ENCODE data around the gene VAMP8. TPM values are rescaled to one million over a fixed set of nuclear protein-coding genes. Genes with fewer than 3 reads are reported as not detected.
"Not testable (repeated sequence)": the region's sequence is repeated elsewhere in the genome, so short reads cannot be mapped to it uniquely, and the experiment has no call there.

Gene VAMP8
- total and polyA plus RNA-seq, 2 experiments from 2014 or later, result 1.2 to 1.7 TPM

DNA sequence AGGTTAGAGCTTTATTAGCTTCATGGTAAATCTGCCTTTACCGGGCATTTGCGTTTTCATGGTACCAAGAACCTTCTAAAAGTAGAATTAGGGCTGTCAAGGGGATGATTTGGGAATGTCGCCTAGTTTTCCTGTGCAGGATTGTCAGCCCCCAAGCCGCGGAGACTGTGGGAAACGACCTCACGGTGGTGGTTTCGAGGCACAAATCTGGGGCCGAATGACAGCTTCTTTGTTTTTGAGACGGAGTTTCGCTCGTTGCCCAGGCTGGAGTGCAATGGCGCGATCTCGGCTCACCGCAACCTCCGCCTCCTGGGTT is 38.0 kb downstream of the VAMP8 start:
- peak overlapping the region; percentile 80 for H3K4me3 ChIP-seq
- peaks cover 61% of the 10 kb centered on the region for H3K79me2 ChIP-seq (ENCODE audit: insufficient read depth)
- no peaks in the 10 kb centered on the region for H3K9me3 ChIP-seq (ENCODE audit: low read depth)
- peak overlapping the region; percentile 79 for H3K4me2 ChIP-seq (ENCODE audit: unreplicated experiment)
- H3K27ac ChIP-seq, result peak overlapping the region; percentile 85
- no peak for DNase-seq
- in situ Hi-C loops (cut with MboI), result no loop called here
- H2AFZ ChIP-seq, result peak overlapping the region; percentile 92
- H3F3A ChIP-seq (ENCODE audit: insufficient read depth), result 0 out of 2 replicates have a peak, but pooled peaks cover 13% of the 10 kb centered on the region
- WGBS, 2 experiments (ENCODE audit: low coverage in 1 of 2, low lambda C conversion rate in 2 of 2, missing lambda C conversion rate in 2 of 2), result 76 to 79% methylated on average over 17 of the region's 17 CpGs
- H3K36me3 ChIP-seq (ENCODE audit: low read depth), result peaks cover 10% of the 10 kb centered on the region; the same call in 1 of the 2 replicates
- no peaks in the 10 kb centered on the region for H3K27me3 ChIP-seq (replicated peaks; ENCODE audit: insufficient read depth)
- no peaks in the 10 kb centered on the region for H3K9me2 ChIP-seq (ENCODE audit: insufficient read depth)
- H4K20me1 ChIP-seq (ENCODE audit: insufficient read depth), result no peaks in the 10 kb centered on the region
- peaks cover 22% of the 10 kb centered on the region for H3K4me1 ChIP-seq (ENCODE audit: insufficient read depth)
- H3K9ac ChIP-seq, result peak overlapping the region; percentile 96
- TF ChIP-seq EZH2 (IDR thresholded peaks at IDR 0.05; ENCODE audit: insufficient read depth, poor library complexity, severe bottlenecking), result no peak
- TF ChIP-seq EZH2phosphoT487 (IDR thresholded peaks at IDR 0.05; ENCODE audit: insufficient read depth, low read depth), result no peak

DNA sequence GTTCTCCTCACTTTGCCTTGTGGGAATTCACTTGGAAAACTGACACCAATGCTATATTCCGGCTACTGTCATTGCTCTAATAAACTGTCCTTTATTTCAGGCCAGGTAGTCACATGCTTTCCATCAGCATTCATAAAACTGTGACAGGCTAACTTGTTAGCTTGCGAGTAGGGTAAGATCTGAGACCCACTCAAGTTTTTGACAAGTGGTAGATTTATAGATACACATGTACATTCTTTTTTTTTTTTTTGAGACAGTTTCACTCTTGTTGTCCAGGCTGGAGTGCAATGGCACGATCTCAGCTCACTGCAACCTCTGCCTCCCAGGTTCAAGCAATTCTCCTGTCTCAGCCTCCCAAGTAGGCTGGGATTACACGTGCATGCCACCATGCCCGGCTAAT is 40.3 kb downstream of the VAMP8 start:
- H3K9ac ChIP-seq, result peak overlapping the region; percentile 96

DNA sequence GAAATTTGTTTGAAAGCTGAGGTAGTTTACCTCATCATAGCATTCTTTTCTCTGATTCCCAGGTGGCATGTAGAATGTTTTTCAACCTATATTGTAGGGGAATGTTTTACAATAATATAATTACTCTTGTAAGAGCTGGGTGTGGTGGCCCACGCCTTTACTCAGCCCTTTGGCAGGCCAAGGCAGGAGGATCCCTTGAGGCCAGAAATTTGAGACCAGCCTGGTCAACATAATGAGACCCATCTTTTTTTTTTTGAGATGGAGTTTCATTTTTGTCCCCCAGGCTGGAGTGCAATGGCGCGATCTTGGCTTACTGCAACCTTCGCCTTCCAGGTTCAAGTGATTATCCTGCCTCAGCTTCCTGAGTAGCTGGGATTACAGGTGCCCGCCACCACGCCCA is 42.2 kb downstream of the VAMP8 start:
- in situ Hi-C loops (cut with MboI), result no loop called here
- Histone ChIP-seq H4K20me1 (ENCODE audit: insufficient read depth) (no peaks in the 10 kb centered on the region), H3F3A (ENCODE audit: insufficient read depth) (peaks cover 3% of the 10 kb centered on the region; the same call in 1 of the 2 replicates), H3K79me2 (ENCODE audit: insufficient read depth) (peaks cover 75% of the 10 kb centered on the region), H3K9me2 (ENCODE audit: insufficient read depth) (no peaks in the 10 kb centered on the region), H2AFZ (no peak overlapping the region), H3K27me3 (replicated peaks; ENCODE audit: insufficient read depth) (no peaks in the 10 kb centered on the region), H3K27ac (no peak overlapping the region), H3K4me3 (no peak overlapping the region), H3K36me3 (ENCODE audit: low read depth) (peaks cover 44% of the 10 kb centered on the region), H3K9ac (peak overlapping the region; percentile 15; the same call in 1 of the 2 replicates), H3K4me1 (ENCODE audit: insufficient read depth) (peaks cover 18% of the 10 kb centered on the region), H3K9me3 (ENCODE audit: low read depth) (no peaks in the 10 kb centered on the region), H3K4me2 (ENCODE audit: unreplicated experiment) (no peak overlapping the region)
- DNase-seq, result peak; percentile 33
- TF ChIP-seq EZH2phosphoT487 (IDR thresholded peaks at IDR 0.05; ENCODE audit: insufficient read depth, low read depth) (no peak), EZH2 (IDR thresholded peaks at IDR 0.05; ENCODE audit: insufficient read depth, poor library complexity, severe bottlenecking) (no peak)
- 85 to 90% methylated on average over 6 of the region's 6 CpGs for WGBS, 2 experiments (ENCODE audit: low coverage in 1 of 2, low lambda C conversion rate in 2 of 2, missing lambda C conversion rate in 2 of 2)

More for the DNA sequence above, 40.3 kb downstream of the VAMP8 start:
- Histone ChIP-seq H3K4me1 (ENCODE audit: insufficient read depth) (peaks cover 18% of the 10 kb centered on the region), H3F3A (ENCODE audit: insufficient read depth) (peaks cover 10% of the 10 kb centered on the region; the same call in 1 of the 2 replicates), H3K4me3 (peak overlapping the region; percentile 80), H3K79me2 (ENCODE audit: insufficient read depth) (peaks cover 72% of the 10 kb centered on the region), H3K36me3 (ENCODE audit: low read depth) (peaks cover 28% of the 10 kb centered on the region), H3K4me2 (ENCODE audit: unreplicated experiment) (peak overlapping the region; percentile 91)
- WGBS, 2 experiments (ENCODE audit: low coverage in 1 of 2, low lambda C conversion rate in 2 of 2, missing lambda C conversion rate in 2 of 2), result 86 to 89% methylated on average over 5 of the region's 5 CpGs
- H3K27ac ChIP-seq; H3K27me3 ChIP-seq (replicated peaks; ENCODE audit: insufficient read depth); H3K9me2 ChIP-seq (ENCODE audit: insufficient read depth); in situ Hi-C loops (cut with MboI); H3K9me3 ChIP-seq (ENCODE audit: low read depth); DNase-seq; H2AFZ ChIP-seq; H4K20me1 ChIP-seq (ENCODE audit: insufficient read depth): not testable (repeated sequence)

DNA sequence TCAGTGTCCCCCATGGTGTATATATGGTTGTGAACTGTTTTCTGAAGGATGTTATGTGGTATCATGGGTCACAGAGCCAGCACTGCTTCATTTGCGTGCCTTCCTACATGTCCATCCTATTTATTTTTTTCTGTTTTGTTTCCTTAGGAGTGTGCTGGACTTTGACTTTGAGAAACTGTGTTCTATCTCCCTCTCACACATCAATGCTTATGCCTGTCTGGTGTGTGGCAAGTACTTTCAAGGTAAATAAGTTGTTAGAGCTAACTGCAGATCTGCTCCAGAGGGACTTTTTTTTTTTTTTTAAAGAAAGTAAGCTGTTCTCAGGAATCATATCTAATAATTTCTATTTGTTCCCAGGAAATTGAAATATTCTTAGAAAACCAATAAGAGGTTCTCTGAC is 44.0 kb downstream of the VAMP8 start:
- no peaks in the 10 kb centered on the region for H4K20me1 ChIP-seq (ENCODE audit: insufficient read depth)
- in situ Hi-C loops (cut with MboI), result no loop called here

DNA sequence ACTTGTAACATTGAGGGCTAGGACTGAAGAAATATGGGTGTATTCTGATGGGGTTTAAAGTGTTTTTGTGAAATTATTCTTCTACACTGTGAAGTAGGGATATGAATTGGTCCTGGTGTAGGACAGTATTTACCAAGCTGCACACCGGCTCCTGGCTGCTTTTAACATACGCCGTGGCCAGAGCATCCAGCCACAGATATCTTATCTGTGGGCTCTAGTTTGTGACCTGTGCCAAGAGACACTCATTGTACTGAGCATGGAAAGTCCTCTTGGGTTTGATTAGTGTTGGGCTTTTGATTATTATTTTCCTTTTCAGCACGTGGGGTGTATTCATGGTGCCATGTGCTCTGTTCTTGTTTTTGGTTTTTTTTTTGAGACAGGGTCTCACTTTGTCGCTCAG is 46.6 kb downstream of the VAMP8 start:
- H3K9me3 ChIP-seq (ENCODE audit: low read depth), result no peaks in the 10 kb centered on the region
- H3K4me3 ChIP-seq, result no peak overlapping the region
- H3K9me2 ChIP-seq (ENCODE audit: insufficient read depth), result no peaks in the 10 kb centered on the region
- TF ChIP-seq EZH2phosphoT487 (IDR thresholded peaks at IDR 0.05; ENCODE audit: insufficient read depth, low read depth), result no peak
- no peak for TF ChIP-seq EZH2 (IDR thresholded peaks at IDR 0.05; ENCODE audit: insufficient read depth, poor library complexity, severe bottlenecking)
- peaks cover 85% of the 10 kb centered on the region for H3K36me3 ChIP-seq (ENCODE audit: low read depth)
- in situ Hi-C loops (cut with MboI), result no loop called here
- peaks cover 3% of the 10 kb centered on the region; the same call in 1 of the 2 replicates for H3F3A ChIP-seq (ENCODE audit: insufficient read depth)
- no peak overlapping the region for H3K27ac ChIP-seq
- no peak overlapping the region for H2AFZ ChIP-seq
- no peaks in the 10 kb centered on the region for H3K27me3 ChIP-seq (replicated peaks; ENCODE audit: insufficient read depth)
- no peak overlapping the region for H3K4me2 ChIP-seq (ENCODE audit: unreplicated experiment)
- WGBS, 2 experiments (ENCODE audit: low coverage in 1 of 2, low lambda C conversion rate in 2 of 2, missing lambda C conversion rate in 2 of 2), result 89 to 92% methylated on average over 5 of the region's 5 CpGs
- H3K9ac ChIP-seq, result no peak overlapping the region
- no peaks in the 10 kb centered on the region for H4K20me1 ChIP-seq (ENCODE audit: insufficient read depth)
- no peak for DNase-seq
- H3K79me2 ChIP-seq (ENCODE audit: insufficient read depth), result peaks cover 45% of the 10 kb centered on the region
- H3K4me1 ChIP-seq (ENCODE audit: insufficient read depth), result 0 out of 2 replicates have a peak, but pooled peaks cover 7% of the 10 kb centered on the region

More for the DNA sequence above, 44.0 kb downstream of the VAMP8 start:
- no peak for TF ChIP-seq EZH2 (IDR thresholded peaks at IDR 0.05; ENCODE audit: insufficient read depth, poor library complexity, severe bottlenecking)
- TF ChIP-seq EZH2phosphoT487 (IDR thresholded peaks at IDR 0.05; ENCODE audit: insufficient read depth, low read depth), result no peak
- Histone ChIP-seq H3K27ac (no peak overlapping the region), H3K9ac (no peak overlapping the region), H3K27me3 (replicated peaks; ENCODE audit: insufficient read depth) (no peaks in the 10 kb centered on the region), H3F3A (ENCODE audit: insufficient read depth) (peaks cover 3% of the 10 kb centered on the region; the same call in 1 of the 2 replicates), H3K4me3 (no peak overlapping the region), H3K4me2 (ENCODE audit: unreplicated experiment) (no peak overlapping the region), H2AFZ (no peak overlapping the region), H3K36me3 (ENCODE audit: low read depth) (peaks cover 60% of the 10 kb centered on the region), H3K79me2 (ENCODE audit: insufficient read depth) (peaks cover 72% of the 10 kb centered on the region), H3K9me2 (ENCODE audit: insufficient read depth) (no peaks in the 10 kb centered on the region), H3K9me3 (ENCODE audit: low read depth) (no peaks in the 10 kb centered on the region), H3K4me1 (ENCODE audit: insufficient read depth) (peaks cover 18% of the 10 kb centered on the region)
- no peak for DNase-seq
- 91 to 97% methylated on average over 1 of the region's 1 CpG for WGBS, 2 experiments (ENCODE audit: low coverage in 1 of 2, low lambda C conversion rate in 2 of 2, missing lambda C conversion rate in 2 of 2)

Data from GM23248 (cell line).